ENCODE results near the gene CXorf38. TPM values are rescaled to one million over a fixed set of nuclear protein-coding genes. Genes with fewer than 3 reads are reported as not detected.

Gene CXorf38
- total RNA-seq, 4 donors from 2014 or later: 5.4 to 10.8 (median 9.2) TPM

DNA sequence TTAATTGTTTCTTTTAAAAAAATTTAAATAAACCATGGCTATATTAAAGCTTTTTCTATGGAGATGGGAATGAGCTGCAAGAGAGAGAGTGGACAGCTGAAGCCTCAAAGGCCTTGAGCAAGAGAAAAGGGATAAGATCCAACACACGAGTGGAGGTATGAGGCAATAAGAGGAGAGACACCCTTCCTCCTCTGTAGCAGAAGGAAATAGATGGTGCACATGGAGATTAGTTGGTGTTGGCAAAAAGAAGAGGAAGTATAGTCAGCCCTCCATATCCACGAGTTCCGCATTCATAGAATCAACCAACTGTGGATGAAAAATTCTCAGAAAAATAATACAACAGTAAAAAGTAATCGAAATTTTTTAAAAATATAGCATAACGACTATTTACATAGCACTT, 3.2 kb downstream of the CXorf38 start:
- TF ChIP-seq EP300 (IDR thresholded peaks at IDR 0.05) (no peak), POLR2AphosphoS5 (IDR thresholded peaks at IDR 0.05) (peak in 1 of 2 donors; percentile 15), POLR2A (IDR thresholded peaks at IDR 0.05; ENCODE audit: low read depth) (no peak), CTCF (IDR thresholded peaks at IDR 0.05) (no peak)
- Histone ChIP-seq H3K4me1 (peaks cover 28 to 62% (median 42%) of the 10 kb centered on the region in 4 donors), H3K36me3 (peaks cover 0 to 12% (median 0%) of the 10 kb centered on the region in 4 donors), H3K27ac (replicated peaks in 1 of 4) (peak overlapping the region; percentile 62 to 77 (median 68)), H3K4me3 (peak overlapping the region; percentile 29 to 47 (median 38)), H3K27me3 (no peaks in the 10 kb centered on the region), H3K9me3 (no peaks in the 10 kb centered on the region)
- intact Hi-C loops (cut with DNase I): loop anchor here (10.0 kb wide), 1 partner anchor 441 kb away; the partner anchor contains the start of gene USP9X
- WGBS: 73% methylated on average over 5 of the region's 5 CpGs
- DNase-seq (ENCODE audit: extremely low spot score): no peak

GRCh38 chrX:40637687-40638086, 9.7 kb downstream of the CXorf38 start:
- H3K27me3 ChIP-seq: no peaks in the 10 kb centered on the region
- 77% methylated on average over 3 of the region's 3 CpGs for WGBS
- peaks cover 10 to 71% (median 31%) of the 10 kb centered on the region in 4 donors for H3K36me3 ChIP-seq
- H3K27ac ChIP-seq (replicated peaks in 1 of 4): no peak overlapping the region
- H3K9me3 ChIP-seq: no peaks in the 10 kb centered on the region
- intact Hi-C loops (cut with DNase I): no loop called here
- H3K4me1 ChIP-seq: peaks cover 0 to 16% (median 9%) of the 10 kb centered on the region in 4 donors
- H3K4me3 ChIP-seq: no peak overlapping the region
- no peak for DNase-seq (ENCODE audit: extremely low spot score)
- TF ChIP-seq POLR2AphosphoS5 (IDR thresholded peaks at IDR 0.05) (no peak), EP300 (IDR thresholded peaks at IDR 0.05) (no peak), POLR2A (IDR thresholded peaks at IDR 0.05; ENCODE audit: low read depth) (no peak), CTCF (IDR thresholded peaks at IDR 0.05) (no peak)

DNA sequence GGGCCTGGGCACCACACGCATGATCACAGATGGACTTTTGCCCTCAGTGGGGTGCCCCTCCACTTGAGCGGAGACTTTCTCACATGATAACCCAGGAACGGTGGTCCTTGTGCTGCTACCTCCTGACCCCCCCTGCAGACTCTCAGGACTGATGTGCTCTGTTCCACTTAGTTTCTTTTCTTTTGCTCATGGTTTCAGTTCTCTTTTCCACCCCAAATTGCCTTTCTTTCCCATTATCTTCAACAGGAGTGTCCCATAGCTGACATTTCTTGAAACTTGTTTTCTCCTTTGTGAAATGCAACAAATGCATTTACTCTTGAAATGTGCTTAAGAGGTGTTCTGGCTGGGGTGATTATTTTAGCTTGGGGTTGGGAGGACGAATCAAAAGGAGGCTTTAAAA, 15.2 kb downstream of the CXorf38 start:
- Histone ChIP-seq H3K9me3 (no peaks in the 10 kb centered on the region), H3K4me3 (no peak overlapping the region), H3K27ac (replicated peaks in 1 of 4) (no peak overlapping the region), H3K4me1 (no peaks in the 10 kb centered on the region), H3K36me3 (peaks cover 10 to 93% (median 75%) of the 10 kb centered on the region in 4 donors), H3K27me3 (no peaks in the 10 kb centered on the region)
- DNase-seq (ENCODE audit: extremely low spot score): no peak
- no peak for TF ChIP-seq POLR2A (IDR thresholded peaks at IDR 0.05; ENCODE audit: low read depth)
- no peak for TF ChIP-seq POLR2AphosphoS5 (IDR thresholded peaks at IDR 0.05)
- no peak for TF ChIP-seq EP300 (IDR thresholded peaks at IDR 0.05)
- no peak for TF ChIP-seq CTCF (IDR thresholded peaks at IDR 0.05)
- intact Hi-C loops (cut with DNase I): no loop called here
- WGBS: 94% methylated on average over 4 of the region's 4 CpGs

GRCh38 chrX:40628506-40628905, 18.9 kb downstream of the CXorf38 start:
- TF ChIP-seq POLR2AphosphoS5 (IDR thresholded peaks at IDR 0.05) (no peak), EP300 (IDR thresholded peaks at IDR 0.05) (no peak), POLR2A (IDR thresholded peaks at IDR 0.05; ENCODE audit: low read depth) (no peak), CTCF (IDR thresholded peaks at IDR 0.05) (no peak)
- intact Hi-C loops (cut with DNase I): no loop called here
- Histone ChIP-seq H3K9me3 (peaks cover 0 to 3% (median 0%) of the 10 kb centered on the region in 4 donors), H3K4me3 (no peak overlapping the region), H3K27me3 (no peaks in the 10 kb centered on the region), H3K27ac (replicated peaks in 1 of 4) (no peak overlapping the region), H3K36me3 (peaks cover 0 to 61% (median 54%) of the 10 kb centered on the region in 4 donors), H3K4me1 (no peaks in the 10 kb centered on the region)
- 97% methylated on average over 4 of the region's 5 CpGs for WGBS
- no peak for DNase-seq (ENCODE audit: extremely low spot score)

- Histone ChIP-seq H3K27me3 (no peaks in the 10 kb centered on the region), H3K4me3 (no peak overlapping the region), H3K27ac (replicated peaks in 1 of 4) (no peak overlapping the region), H3K36me3 (peaks cover 0 to 32% (median 30%) of the 10 kb centered on the region in 4 donors), H3K4me1 (no peaks in the 10 kb centered on the region), H3K9me3 (peaks cover 0 to 10% (median 0%) of the 10 kb centered on the region in 4 donors)
- 87% methylated on average over 4 of the region's 4 CpGs for WGBS
- DNase-seq (ENCODE audit: extremely low spot score): no peak
- TF ChIP-seq POLR2A (IDR thresholded peaks at IDR 0.05; ENCODE audit: low read depth): no peak
- TF ChIP-seq POLR2AphosphoS5 (IDR thresholded peaks at IDR 0.05): no peak
- no peak for TF ChIP-seq EP300 (IDR thresholded peaks at IDR 0.05)
- no peak for TF ChIP-seq CTCF (IDR thresholded peaks at IDR 0.05)
- intact Hi-C loops (cut with DNase I): no loop called here
Measured at GRCh38 chrX:40625294-40625693, 22.1 kb downstream of the CXorf38 start.

Data from esophagus muscularis mucosa (tissue), 4 donors.